ENCODE results near the gene NSMCE1. TPM values are rescaled to one million over a fixed set of nuclear protein-coding genes. Genes with fewer than 3 reads are reported as not detected.

Gene NSMCE1
- total and polyA plus RNA-seq, 2 donors (not counting 1 experiment from before 2014, with no cell fraction given) = 48.8 to 142 TPM

DNA sequence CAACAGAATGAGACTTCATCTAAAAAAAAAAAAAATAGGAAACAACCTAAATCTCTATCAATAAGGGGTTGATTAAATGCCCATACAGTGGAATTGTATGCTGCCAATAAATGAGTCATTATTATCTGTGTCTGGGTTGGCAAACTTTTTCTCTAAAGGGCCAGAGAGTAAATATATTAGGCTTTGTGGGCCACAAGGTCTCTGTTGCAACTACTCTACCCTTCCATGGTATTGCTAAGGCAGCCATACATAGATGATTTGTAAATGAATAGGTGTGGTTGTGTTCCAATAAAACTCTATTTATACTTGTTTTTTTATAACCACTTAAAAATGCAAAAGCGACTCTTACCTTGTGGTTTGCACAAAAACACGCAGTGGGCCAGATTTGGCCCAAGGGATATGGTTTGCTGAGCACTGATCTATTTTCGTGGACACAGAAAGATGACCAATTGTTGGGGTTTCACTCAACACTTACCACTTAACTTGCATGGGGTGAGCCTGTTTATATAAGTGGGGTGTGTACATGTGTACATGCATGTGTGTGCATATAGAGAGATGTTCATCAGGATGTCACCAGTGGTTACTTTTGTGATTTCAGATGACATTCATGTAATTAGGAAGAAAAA, 32.8 kb upstream of the NSMCE1 start:
- H3K27ac ChIP-seq (ENCODE audit: insufficient read depth, low read length) = no peak overlapping the region

GRCh38 chr16:27298132-27298531, 29.6 kb upstream of the NSMCE1 start:
- H3K9ac ChIP-seq (ENCODE audit: insufficient read depth, low read length) = no peak overlapping the region
- no peaks in the 10 kb centered on the region for H3K4me1 ChIP-seq (ENCODE audit: control insufficient read depth, extremely low read depth, insufficient read depth, low read length)
- H2AFZ ChIP-seq (ENCODE audit: low read length) = no peak overlapping the region
- H3K36me3 ChIP-seq (ENCODE audit: control insufficient read depth, insufficient read depth, low read length) = no peaks in the 10 kb centered on the region
- H3K79me2 ChIP-seq (ENCODE audit: control insufficient read depth, insufficient read depth, low read length) = no peaks in the 10 kb centered on the region
- no peaks in the 10 kb centered on the region for H4K20me1 ChIP-seq (ENCODE audit: control insufficient read depth, extremely low read depth, insufficient read depth, low read length)
- no peaks in the 10 kb centered on the region for H3K9me3 ChIP-seq (ENCODE audit: control insufficient read depth, insufficient read depth, low read depth, low read length)
- DNase-seq (ENCODE audit: low read depth in 2 of 2) = no peak
- H3K4me3 ChIP-seq (replicated peaks in 1 of 4; ENCODE audit: control extremely low read depth in 1 of 4, insufficient read depth in 1 of 4, low read depth in 3 of 4, low read length in 4 of 4) = no peak overlapping the region
- no peak overlapping the region for H3K27ac ChIP-seq (ENCODE audit: insufficient read depth, low read length)
- H3K4me2 ChIP-seq (ENCODE audit: extremely low read depth, insufficient read depth, low read length) = no peak overlapping the region
- no peaks in the 10 kb centered on the region for H3K27me3 ChIP-seq (ENCODE audit: control insufficient read depth, insufficient read depth, low read length)
- TF ChIP-seq, protein P1, sequence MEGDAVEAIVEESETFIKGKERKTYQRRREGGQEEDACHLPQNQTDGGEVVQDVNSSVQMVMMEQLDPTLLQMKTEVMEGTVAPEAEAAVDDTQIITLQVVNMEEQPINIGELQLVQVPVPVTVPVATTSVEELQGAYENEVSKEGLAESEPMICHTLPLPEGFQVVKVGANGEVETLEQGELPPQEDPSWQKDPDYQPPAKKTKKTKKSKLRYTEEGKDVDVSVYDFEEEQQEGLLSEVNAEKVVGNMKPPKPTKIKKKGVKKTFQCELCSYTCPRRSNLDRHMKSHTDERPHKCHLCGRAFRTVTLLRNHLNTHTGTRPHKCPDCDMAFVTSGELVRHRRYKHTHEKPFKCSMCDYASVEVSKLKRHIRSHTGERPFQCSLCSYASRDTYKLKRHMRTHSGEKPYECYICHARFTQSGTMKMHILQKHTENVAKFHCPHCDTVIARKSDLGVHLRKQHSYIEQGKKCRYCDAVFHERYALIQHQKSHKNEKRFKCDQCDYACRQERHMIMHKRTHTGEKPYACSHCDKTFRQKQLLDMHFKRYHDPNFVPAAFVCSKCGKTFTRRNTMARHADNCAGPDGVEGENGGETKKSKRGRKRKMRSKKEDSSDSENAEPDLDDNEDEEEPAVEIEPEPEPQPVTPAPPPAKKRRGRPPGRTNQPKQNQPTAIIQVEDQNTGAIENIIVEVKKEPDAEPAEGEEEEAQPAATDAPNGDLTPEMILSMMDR (conservative IDR thresholded peaks at IDR 0.05 in 1 of 2, IDR thresholded peaks at IDR 0.05 in 1 of 2; ENCODE audit: low read depth in 1 of 2, low read length in 2 of 2) = no peak
- TF ChIP-seq EZH2 (IDR thresholded peaks at IDR 0.05; ENCODE audit: low read length, missing control alignments) = no peak

More for the DNA sequence above, 32.8 kb upstream of the NSMCE1 start:
- H3K4me3 ChIP-seq (replicated peaks in 1 of 4; ENCODE audit: control extremely low read depth in 1 of 4, insufficient read depth in 1 of 4, low read depth in 3 of 4, low read length in 4 of 4) = no peak overlapping the region
- H2AFZ ChIP-seq (ENCODE audit: low read length) = no peak overlapping the region
- no peaks in the 10 kb centered on the region for H3K9me3 ChIP-seq (ENCODE audit: control insufficient read depth, insufficient read depth, low read depth, low read length)
- no peaks in the 10 kb centered on the region for H3K79me2 ChIP-seq (ENCODE audit: control insufficient read depth, insufficient read depth, low read length)
- H3K4me1 ChIP-seq (ENCODE audit: control insufficient read depth, extremely low read depth, insufficient read depth, low read length) = no peaks in the 10 kb centered on the region
- TF ChIP-seq EZH2 (IDR thresholded peaks at IDR 0.05; ENCODE audit: low read length, missing control alignments) = no peak
- TF ChIP-seq, protein P1 (conservative IDR thresholded peaks at IDR 0.05 in 1 of 2, IDR thresholded peaks at IDR 0.05 in 1 of 2; ENCODE audit: low read depth in 1 of 2, low read length in 2 of 2) = no peak
- no peak overlapping the region for H3K4me2 ChIP-seq (ENCODE audit: extremely low read depth, insufficient read depth, low read length)
- H3K9ac ChIP-seq (ENCODE audit: insufficient read depth, low read length) = no peak overlapping the region
- no peaks in the 10 kb centered on the region for H3K27me3 ChIP-seq (ENCODE audit: control insufficient read depth, insufficient read depth, low read length)
- no peaks in the 10 kb centered on the region for H3K36me3 ChIP-seq (ENCODE audit: control insufficient read depth, insufficient read depth, low read length)
- no peak for DNase-seq (ENCODE audit: low read depth in 2 of 2)
- no peaks in the 10 kb centered on the region for H4K20me1 ChIP-seq (ENCODE audit: control insufficient read depth, extremely low read depth, insufficient read depth, low read length)

- Histone ChIP-seq H3K79me2 (ENCODE audit: control insufficient read depth, insufficient read depth, low read length) (no peaks in the 10 kb centered on the region), H4K20me1 (ENCODE audit: control insufficient read depth, extremely low read depth, insufficient read depth, low read length) (no peaks in the 10 kb centered on the region), H3K4me1 (ENCODE audit: control insufficient read depth, extremely low read depth, insufficient read depth, low read length) (no peaks in the 10 kb centered on the region), H3K27ac (ENCODE audit: insufficient read depth, low read length) (no peak overlapping the region), H2AFZ (ENCODE audit: low read length) (no peak overlapping the region), H3K4me2 (ENCODE audit: extremely low read depth, insufficient read depth, low read length) (no peak overlapping the region), H3K27me3 (ENCODE audit: control insufficient read depth, insufficient read depth, low read length) (no peaks in the 10 kb centered on the region), H3K9ac (ENCODE audit: insufficient read depth, low read length) (no peak overlapping the region), H3K36me3 (ENCODE audit: control insufficient read depth, insufficient read depth, low read length) (no peaks in the 10 kb centered on the region), H3K9me3 (ENCODE audit: control insufficient read depth, insufficient read depth, low read depth, low read length) (no peaks in the 10 kb centered on the region), H3K4me3 (replicated peaks in 1 of 4; ENCODE audit: control extremely low read depth in 1 of 4, insufficient read depth in 1 of 4, low read depth in 3 of 4, low read length in 4 of 4) (no peak overlapping the region)
- TF ChIP-seq EZH2 (IDR thresholded peaks at IDR 0.05; ENCODE audit: low read length, missing control alignments) = no peak
- TF ChIP-seq, protein P1 (conservative IDR thresholded peaks at IDR 0.05 in 1 of 2, IDR thresholded peaks at IDR 0.05 in 1 of 2; ENCODE audit: low read depth in 1 of 2, low read length in 2 of 2) = no peak
- no peak for DNase-seq (ENCODE audit: low read depth in 2 of 2)
Measured at GRCh38 chr16:27293343-27293742, 24.8 kb upstream of the NSMCE1 start.

Measured in fibroblast of lung (primary cell).